Activated CD4-positive, alpha-beta T cell treated with anti-CD3 and anti-CD28 coated beads, Interleukin-2, amount 50 U/mL, for 4 hours (primary cell): Measurements from ENCODE around the gene ABR.
A peak's percentile ranks its signal among the peaks of the same experiment; 100 is the strongest.
"Not testable (repeated sequence)": the region's sequence is repeated elsewhere in the genome, so short reads cannot be mapped to it uniquely, and the experiment has no call there.

Experiments used
- DNase-seq, 2 experiments: peaks; one replicate each; pipeline ENCODE4 v3.0.0-alpha.2; 2020

ABR gene

DNA sequence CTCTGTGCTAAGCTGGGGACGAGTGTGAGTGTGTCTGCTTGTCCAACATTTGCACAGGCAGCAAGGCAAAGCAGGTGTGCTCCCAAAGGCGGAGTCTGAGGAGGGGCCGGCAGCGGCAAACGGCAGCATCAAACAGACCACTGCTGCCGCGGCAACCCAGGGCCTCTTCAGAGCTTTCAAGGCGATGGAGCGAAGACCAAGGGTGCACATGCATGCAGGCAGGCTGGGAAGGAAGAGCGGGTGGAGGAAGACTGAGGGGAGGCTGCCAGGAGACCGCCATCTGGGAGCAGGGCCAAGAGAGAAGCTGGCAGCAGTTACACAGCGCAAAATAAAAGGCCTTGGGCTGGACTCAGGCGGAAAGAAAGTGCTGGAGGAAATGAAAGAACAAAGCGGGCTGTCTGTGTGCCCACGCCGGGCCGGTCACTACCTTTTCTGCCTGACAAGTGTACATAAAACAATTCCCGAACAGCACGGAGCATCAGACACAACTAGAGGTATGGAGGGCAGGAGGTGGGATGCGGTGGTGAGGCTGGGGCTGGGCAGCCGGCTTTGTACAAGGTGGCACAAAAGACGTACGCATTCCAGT, 174.3 kb downstream of the ABR start:
- no peak for DNase-seq

DNA sequence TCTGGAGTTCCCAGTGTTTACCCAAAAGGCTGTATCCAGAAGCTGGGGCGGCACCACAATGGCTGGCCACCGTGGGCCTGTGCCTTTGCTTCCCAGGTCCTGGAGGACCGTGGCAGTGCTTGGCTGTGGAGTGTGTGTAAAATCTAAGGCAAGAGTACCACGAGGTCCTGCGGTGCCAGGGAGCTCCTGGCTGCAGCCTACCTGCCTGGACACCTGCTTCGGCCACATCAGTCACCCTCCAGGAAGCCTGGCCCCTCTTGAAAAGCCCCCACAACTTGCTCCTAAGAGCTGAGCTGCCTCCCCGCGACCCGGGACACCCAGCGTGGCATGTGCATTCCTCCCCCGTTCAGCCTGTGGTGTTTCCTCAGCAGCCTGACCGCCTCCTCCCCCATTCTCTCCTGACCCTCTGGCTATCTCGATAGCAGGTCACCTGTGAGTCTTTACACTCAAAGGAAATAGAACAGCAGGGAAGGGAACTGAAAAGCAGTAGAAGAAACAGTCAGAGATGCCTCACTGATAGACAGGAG, 174.9 kb downstream of the ABR start:
- no peak for DNase-seq

- DNase-seq = no peak
These were observed 175.6 kb downstream of the ABR start for GRCh38 chr17:1003972-1004768.

DNA sequence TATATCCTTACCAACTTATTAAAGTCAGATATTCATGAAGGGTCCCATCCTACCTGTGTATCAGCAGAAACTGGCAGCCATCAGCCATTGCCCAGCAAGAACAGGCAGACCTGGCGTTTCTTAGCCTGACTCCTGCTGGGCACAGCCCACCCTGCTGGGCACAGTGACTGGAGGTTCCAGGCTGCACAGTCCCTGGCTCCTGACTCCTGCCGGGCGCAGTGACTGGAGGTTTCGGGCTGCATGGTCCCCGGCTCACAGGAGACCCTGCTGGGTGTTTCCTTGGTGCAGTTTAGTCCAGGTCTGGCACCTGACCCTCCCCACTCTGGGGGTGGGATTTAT, 176.2 kb downstream of the ABR start:
- DNase-seq = no peak

- no peak for DNase-seq
These were observed 176.8 kb downstream of the ABR start for GRCh38 chr17:1002771-1003555.

DNA sequence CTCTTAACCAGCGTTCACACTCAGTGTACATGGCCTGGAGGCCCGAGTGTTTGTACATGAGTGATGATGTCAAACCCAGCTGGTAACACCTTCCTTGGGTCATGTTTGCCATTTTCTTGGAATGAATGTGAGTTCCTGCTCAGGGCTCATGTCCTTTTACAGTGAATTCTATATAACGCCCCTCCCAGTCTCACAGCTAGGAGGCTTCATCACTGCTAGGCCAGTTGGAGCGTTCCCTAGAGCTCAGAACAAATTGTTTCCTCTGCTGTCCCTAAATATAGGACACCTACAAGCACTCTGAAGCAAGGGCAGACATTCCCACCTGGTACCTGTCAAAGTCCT, 177.4 kb downstream of the ABR start:
- no peak for DNase-seq

DNA sequence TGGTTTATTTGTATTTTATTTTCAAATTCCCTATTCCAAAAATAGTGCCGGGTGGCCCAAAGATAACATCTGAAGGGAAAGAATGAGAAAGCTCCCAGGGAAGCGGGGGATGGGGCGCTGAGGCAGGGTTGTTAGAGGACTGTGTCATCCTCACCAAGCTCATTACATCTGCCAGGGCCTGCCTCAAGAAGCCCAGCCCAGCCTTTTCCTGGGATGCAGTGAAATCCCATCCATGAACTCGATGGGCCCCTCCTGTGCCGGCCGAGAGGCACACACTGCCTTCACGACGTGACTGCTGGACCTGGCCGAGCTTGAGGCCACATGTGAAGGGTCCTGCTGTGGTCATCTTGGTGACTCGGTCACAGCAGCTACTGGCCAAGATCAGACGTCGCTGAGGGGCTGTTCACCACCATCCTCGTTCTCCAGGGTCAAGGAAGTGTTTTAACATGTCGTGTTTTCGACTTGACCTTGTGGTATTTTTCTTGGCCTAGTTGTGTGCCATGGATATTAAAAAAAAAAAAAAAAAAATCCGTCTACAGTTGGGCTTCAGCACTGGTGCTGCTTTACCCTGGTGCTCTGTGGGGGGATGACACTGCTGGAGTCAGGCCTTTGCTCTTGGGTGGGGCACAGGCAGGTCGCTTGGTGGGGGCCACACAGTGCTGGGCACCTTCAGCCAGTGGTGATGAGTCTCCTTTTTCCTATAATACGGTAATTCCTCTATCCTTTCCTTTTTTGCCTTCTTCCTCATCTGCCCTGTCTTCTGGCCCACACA, 178.0 kb downstream of the ABR start:
- DNase-seq = no peak

GRCh38 chr17:1000597-1001461, 179.0 kb downstream of the ABR start:
- no peak for DNase-seq

GRCh38 chr17:998111-998510, 181.7 kb downstream of the ABR start:
- no peak for DNase-seq

DNA sequence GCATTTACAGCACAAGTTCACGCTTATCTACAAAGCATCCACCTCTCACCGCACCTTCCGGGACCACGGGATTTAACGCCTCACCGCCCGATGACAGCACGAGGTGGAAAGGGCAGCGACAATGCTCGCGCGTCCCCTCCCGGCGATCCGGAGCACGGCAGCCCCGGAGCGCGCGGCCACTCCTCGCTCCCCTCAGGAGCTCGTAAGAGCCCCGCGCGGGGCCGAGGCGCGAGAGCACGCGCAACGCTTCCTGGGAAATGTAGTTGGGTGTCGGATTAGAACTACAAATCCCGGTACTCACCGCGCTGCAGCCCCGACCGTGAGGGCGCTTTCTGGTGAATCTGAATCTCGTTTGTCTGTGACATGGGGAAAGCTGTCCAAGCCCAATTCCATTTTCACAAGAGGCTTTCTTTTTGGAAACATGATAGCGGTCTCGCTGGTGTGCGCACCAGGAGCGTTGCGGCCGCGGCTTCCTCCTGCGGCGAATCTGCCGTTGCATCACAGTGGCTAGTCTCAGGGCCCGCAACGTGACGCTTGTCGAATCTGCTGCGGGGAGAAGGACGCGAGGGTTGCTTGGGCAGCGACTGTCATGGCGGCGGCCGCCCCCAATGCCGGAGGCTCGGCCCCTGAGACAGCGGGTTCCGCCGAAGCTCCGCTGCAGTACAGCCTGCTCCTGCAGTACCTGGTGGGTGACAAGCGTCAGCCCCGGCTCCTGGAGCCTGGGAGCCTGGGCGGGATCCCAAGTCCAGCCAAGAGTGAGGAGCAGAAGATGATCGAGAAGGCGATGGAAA, 183.0 kb downstream of the ABR start, which contains the start of gene TIMM22:
TIMM22 (plus strand) TSS at position 576 of the 791 bp plus-strand sequence; CDS start at position 590, 14 bp downstream.
- DNase-seq = peak; percentile 88 to 91

DNA sequence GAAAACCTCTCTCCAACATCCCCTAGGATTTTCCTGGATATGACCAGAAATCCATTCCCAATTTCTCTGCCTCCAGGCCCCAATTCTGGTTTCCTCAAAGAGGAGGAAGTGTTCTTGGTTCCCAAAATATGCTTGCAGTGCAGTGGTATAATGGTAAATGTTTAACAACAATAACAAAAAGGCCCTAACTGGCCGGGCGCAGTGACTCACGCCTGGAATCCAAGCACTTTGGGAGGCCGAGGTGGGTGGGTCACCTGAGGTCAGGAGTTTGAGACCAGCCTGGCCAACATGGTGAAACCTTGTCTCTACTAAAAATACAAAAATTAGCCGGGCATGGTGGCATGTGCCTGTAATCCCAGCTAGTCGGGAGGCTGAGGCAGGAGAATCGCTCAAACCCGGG, 184.5 kb downstream of the ABR start:
- DNase-seq = not testable (repeated sequence)

DNA sequence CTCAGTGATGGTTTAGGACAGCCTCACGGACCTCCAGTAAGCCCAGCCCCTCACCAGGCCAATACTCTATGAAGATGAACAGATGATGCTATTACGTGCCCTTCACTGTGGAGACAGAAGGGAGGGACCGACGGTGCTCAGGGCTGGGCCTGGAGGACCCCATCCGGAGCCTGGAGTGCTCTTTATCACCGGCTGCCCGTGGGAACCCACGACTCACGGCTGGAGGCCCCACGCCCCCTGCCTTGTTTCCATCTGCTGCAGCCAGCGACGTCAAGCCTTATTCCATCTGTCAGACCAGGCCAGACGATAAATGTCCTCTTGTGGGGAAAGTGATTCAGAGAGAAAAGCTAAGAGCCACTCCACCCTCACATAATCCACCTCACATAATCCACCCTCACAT, 186.8 kb downstream of the ABR start:
- no peak for DNase-seq

GRCh38 chr17:988561-988960, 191.2 kb downstream of the ABR start:
- DNase-seq = no peak

GRCh38 chr17:987931-988330, 191.8 kb downstream of the ABR start:
- DNase-seq = no peak

GRCh38 chr17:986322-986929, 193.4 kb downstream of the ABR start:
- no peak for DNase-seq

- DNase-seq = no peak
These were observed 195.9 kb downstream of the ABR start for GRCh38 chr17:983921-984320.

DNA sequence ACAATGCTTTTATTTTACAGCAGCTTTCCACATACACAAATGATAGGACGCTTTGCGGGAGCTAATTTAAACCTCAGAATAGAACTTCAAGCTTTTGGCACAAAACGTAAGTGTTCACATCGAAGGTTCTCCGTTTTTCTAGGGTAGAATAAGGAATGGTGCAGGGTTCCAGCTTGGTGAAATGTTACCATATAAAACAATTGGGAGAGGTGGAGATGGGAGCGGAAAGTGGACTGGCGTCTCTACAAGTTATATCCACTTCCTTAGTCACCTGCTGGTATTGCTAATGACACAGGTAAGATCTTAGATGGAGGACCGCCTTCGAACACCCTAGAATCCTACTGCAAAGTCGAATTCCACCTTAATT, 198.5 kb downstream of the ABR start:
- no peak for DNase-seq

- peak; percentile 72 to 75 for DNase-seq
These were observed 199.1 kb downstream of the ABR start for GRCh38 chr17:980406-981291.

DNA sequence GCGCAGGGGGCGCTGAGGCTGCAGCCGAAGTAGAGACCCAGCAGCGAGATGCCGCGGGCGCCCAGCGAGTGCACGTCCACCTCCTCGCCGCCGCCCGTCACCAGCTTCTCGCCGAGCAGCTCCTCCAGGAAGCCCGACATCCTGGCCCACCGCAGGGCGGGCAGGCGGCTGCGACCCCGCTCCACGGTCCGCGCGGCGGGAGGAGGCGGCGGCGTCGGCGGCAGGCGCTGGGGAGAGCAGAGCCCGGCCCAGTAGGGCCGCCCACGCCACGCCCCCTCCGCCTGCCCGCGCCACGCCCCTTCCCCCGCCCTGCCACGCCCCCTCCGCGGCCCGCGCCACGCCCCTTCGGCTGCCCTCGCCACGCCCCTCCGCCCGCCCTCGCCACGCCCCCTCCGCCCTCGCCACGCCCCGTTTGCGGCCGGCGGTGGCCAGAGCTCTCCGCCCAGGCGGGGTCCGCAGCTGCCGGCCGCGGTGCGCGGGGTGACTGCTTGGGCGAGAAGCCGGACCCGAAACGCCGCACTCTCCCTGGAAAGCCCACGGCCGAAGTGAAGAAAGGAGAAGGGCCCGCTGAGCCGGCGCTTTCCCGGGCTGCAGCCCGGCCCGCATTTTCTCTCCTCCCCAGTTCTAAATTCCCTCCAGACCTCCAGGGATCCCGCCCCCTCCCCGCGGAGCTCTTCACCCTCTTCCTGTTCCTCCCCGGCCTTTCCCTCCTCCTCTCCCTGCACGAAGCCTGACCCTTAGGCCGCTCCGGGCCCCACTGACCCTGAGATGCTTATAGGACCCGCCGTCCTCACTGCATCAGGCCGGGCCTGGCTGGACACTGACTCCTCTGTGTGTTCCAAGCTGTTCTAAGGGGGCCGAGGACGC, 200.0 kb downstream of the ABR start, which contains the start of gene NXN:
NXN (minus strand) TSS at position 238 of the 867 bp plus-strand sequence.
- DNase-seq = peak; percentile 85 to 87
